ENCODE results near the gene DLG2.

GRCh38 chr11:84854498-84854880 lies 772.7 kb downstream of the DLG2 start:
- TF ChIP-seq CTCF (IDR thresholded peaks at IDR 0.05) (no peak), EP300 (IDR thresholded peaks at IDR 0.05) (no peak)
